K562 (cell line): ENCODE results near the gene NINJ1.

Experiments
- PTBP1 ChIP-seq: fragments of 200-400 bp; formaldehyde crosslinking; IDR thresholded peaks from 2 replicates; pipeline ENCODE4 v1.6.1; 2017; ENCODE audit warnings: low read depth, low read length
- RFX7 ChIP-seq: fragments of 250-450 bp; sonication (Bioruptor Pico); IDR thresholded peaks from 2 replicates; pipeline ENCODE4 v1.5.1; 2021; ENCODE audit warnings: mild to moderate bottlenecking
- SMAD4 ChIP-seq: fragments of 250-450 bp; sonication (Bioruptor Pico); conservative IDR thresholded peaks from 2 replicates; pipeline ENCODE4 v1.8.0; 2021; ENCODE audit warnings: inconsistent platforms, mild to moderate bottlenecking, moderate library complexity
- TF ChIP-seq, protein P1 (sequence below): sonication (generic); formaldehyde crosslinking; IDR thresholded peaks from 2 replicates; pipeline ENCODE4 v1.9.0; 2022; ENCODE audit warnings: mild to moderate bottlenecking, missing genetic modification reagents
- TF ChIP-seq, protein P2 (sequence below): fragments of 250-450 bp; sonication (Bioruptor Pico); IDR thresholded peaks from 2 replicates; pipeline ENCODE4 v1.4.0; 2020; ENCODE audit warnings: mild to moderate bottlenecking, moderate library complexity

DNA sequence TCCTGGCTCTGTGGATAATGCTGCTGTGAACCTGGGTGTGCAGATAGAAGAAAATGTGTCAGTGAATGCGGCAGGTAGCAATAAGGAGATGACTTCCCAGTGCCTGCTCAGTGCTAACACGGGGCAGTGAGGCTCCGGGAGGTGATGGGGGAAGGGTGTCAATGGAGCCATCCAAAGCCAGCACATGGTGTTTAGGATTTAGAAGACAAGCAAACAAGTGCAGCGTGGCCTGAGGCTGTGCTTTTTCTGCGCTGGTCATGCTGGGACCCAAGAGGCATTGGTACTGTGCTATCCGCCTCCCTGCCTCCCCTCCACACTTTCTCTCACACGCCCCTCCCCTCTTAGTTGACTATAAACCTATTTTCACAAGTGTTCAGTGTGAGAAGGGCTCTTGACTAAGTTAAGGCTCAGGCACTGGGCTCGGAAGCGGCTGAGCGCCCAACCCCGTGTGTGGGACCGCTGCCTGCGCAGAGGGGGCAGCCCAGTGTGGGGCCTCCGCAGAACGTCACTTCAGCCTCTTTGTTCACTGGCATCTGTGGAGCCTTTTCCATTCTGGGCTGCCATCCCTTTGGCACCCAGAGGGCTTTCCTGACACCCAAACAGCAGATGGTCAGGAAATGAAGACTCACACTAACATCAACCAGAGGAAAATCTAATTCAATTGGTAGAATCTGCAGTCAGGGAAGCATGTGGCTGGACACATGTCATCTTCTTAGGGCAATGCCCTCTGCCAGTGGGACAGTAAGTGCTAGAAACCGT is 21.8 kb upstream of the NINJ1 start:
- no peak for TF ChIP-seq RFX7 (CRISPR knock-in tag)
- no peak for TF ChIP-seq SMAD4 (CRISPR knock-in tag)
- TF ChIP-seq, protein P1, sequence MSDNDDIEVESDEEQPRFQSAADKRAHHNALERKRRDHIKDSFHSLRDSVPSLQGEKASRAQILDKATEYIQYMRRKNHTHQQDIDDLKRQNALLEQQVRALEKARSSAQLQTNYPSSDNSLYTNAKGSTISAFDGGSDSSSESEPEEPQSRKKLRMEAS (CRISPR knock-in tag): no peak
- TF ChIP-seq, protein P2, sequence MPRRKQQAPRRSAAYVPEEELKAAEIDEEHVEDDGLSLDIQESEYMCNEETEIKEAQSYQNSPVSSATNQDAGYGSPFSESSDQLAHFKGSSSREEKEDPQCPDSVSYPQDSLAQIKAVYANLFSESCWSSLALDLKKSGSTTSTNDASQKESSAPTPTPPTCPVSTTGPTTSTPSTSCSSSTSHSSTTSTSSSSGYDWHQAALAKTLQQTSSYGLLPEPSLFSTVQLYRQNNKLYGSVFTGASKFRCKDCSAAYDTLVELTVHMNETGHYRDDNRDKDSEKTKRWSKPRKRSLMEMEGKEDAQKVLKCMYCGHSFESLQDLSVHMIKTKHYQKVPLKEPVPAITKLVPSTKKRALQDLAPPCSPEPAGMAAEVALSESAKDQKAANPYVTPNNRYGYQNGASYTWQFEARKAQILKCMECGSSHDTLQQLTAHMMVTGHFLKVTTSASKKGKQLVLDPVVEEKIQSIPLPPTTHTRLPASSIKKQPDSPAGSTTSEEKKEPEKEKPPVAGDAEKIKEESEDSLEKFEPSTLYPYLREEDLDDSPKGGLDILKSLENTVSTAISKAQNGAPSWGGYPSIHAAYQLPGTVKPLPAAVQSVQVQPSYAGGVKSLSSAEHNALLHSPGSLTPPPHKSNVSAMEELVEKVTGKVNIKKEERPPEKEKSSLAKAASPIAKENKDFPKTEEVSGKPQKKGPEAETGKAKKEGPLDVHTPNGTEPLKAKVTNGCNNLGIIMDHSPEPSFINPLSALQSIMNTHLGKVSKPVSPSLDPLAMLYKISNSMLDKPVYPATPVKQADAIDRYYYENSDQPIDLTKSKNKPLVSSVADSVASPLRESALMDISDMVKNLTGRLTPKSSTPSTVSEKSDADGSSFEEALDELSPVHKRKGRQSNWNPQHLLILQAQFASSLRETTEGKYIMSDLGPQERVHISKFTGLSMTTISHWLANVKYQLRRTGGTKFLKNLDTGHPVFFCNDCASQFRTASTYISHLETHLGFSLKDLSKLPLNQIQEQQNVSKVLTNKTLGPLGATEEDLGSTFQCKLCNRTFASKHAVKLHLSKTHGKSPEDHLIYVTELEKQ (CRISPR knock-in tag): no peak
- TF ChIP-seq PTBP1: no peak
